Measurements from ENCODE around the gene FRMD4B.

FRMD4B gene

DNA sequence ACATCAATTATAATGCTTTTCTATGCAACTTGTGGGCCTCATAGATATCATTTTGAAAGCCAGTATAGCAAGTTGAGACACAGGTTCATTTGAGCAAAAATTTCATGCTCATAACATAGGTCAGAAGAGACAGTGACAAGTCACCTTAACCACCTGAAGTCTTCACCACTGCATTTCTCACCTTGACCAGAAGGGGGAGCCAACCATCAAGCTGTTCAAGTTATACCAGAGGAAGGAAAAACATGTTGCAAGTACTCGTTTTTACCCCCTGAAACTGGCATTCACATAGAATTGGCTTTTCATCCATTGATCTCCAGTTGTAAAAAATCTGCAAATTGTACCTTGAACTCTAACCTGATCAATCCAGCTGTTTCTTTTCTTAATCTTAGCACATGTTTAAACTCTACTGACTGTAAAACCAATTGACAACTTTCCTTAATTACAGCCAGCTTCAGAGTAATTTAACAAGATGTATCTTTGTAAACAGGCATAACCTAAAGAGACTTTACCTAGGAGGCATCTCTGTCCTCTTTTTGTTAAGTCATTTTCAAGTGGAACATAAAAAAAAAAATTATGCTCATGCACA, 264.9 kb downstream of the FRMD4B start:
- peak; percentile 67 for DNase-seq
